Measurements from ENCODE around the gene KIF14. TPM values are rescaled to one million over a fixed set of nuclear protein-coding genes. Genes with fewer than 3 reads are reported as not detected.

The KIF14 gene
- total and polyA plus RNA-seq, 2 of the 8 experiments (the other 6 are each of a cell fraction or from before 2014, with no cell fraction given) = 2.6 to 23.3 TPM

DNA sequence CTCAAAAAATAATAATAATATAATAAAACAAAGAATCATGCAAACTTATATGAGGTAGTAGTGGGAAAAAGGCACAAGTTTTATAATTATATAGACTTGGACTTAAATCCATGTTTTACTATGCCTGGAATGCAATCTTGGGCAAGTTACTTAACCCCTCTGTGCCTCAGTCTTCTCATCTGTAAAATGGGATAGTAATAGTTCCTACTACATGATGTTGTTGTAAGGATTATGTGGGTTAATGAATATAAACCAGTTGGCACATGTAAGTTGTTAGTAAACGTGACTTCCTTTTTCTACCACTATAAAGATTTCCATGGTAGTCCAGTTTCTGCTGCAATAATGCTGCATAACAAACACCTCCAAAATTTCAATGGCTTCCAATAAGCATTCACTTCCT is 10.8 kb upstream of the KIF14 start:
- Histone ChIP-seq H3K4me1 (replicated peaks in 1 of 4; ENCODE audit: control insufficient read depth in 3 of 4, insufficient read depth in 4 of 4, low read length in 3 of 4) (no peaks in the 10 kb centered on the region), H2BK12ac (ENCODE audit: low read depth, low read length) (no peak overlapping the region), H3K14ac (ENCODE audit: insufficient read length) (no peak overlapping the region), H3K9me3 (ENCODE audit: insufficient read depth in 2 of 2, low read depth in 1 of 2, low read length in 1 of 2) (no peaks in the 10 kb centered on the region), H3K4ac (replicated peaks; ENCODE audit: insufficient read length, low read depth, low read length) (no peak overlapping the region), H4K8ac (ENCODE audit: extremely low read depth, insufficient read depth, low read length) (no peak overlapping the region), H3K79me1 (ENCODE audit: low read depth, low read length) (no peaks in the 10 kb centered on the region), H3K27ac (ENCODE audit: low read depth, low read length) (no peak overlapping the region), H3K56ac (replicated peaks; ENCODE audit: insufficient read length, low read depth, low read length) (no peak overlapping the region), H4K20me1 (replicated peaks in 1 of 2; ENCODE audit: control insufficient read depth in 1 of 2, insufficient read depth in 2 of 2, low read length in 2 of 2) (no peaks in the 10 kb centered on the region), H2BK15ac (ENCODE audit: low read length) (no peak overlapping the region), H3K4me2 (ENCODE audit: insufficient read depth in 1 of 2, low read depth in 2 of 2, low read length in 2 of 2) (no peak overlapping the region), H2BK5ac (ENCODE audit: low read depth, low read length) (no peak overlapping the region), H4K5ac (ENCODE audit: insufficient read length, low read depth, low read length) (no peak overlapping the region), H3K9ac (replicated peaks in 1 of 4; ENCODE audit: extremely low read depth in 1 of 4, low read depth in 3 of 4, low read length in 3 of 4) (no peak overlapping the region), H3K36me3 (ENCODE audit: control insufficient read depth in 2 of 4, insufficient read depth in 4 of 4, low read length in 3 of 4) (no peaks in the 10 kb centered on the region), H4K91ac (replicated peaks; ENCODE audit: insufficient read length, low read length) (no peak overlapping the region), H3K23me2 (ENCODE audit: low read depth, low read length) (no peaks in the 10 kb centered on the region), H3K4me3 (ENCODE audit: extremely low read depth in 1 of 4, insufficient read depth in 2 of 4, low read depth in 3 of 4, low read length in 4 of 4) (no peak overlapping the region), H3K18ac (ENCODE audit: extremely low read depth, low read length) (no peak overlapping the region), H3K27me3 (replicated peaks in 1 of 4; ENCODE audit: control insufficient read depth in 3 of 4, extremely low read depth in 1 of 4, insufficient read depth in 3 of 4, low read length in 3 of 4) (no peaks in the 10 kb centered on the region), H2AFZ (ENCODE audit: low read length) (no peak overlapping the region), H2BK20ac (ENCODE audit: low read length) (no peak overlapping the region), H3K23ac (ENCODE audit: insufficient read length) (no peak overlapping the region), H2BK120ac (replicated peaks; ENCODE audit: low read depth, low read length) (no peak overlapping the region), H2AK5ac (ENCODE audit: low read depth, low read length) (no peak overlapping the region), H3K79me2 (ENCODE audit: control insufficient read depth in 1 of 2, insufficient read depth in 2 of 2, low read length in 2 of 2) (no peaks in the 10 kb centered on the region; a peak in 1 of 4 replicates)
- no peak for DNase-seq (ENCODE audit: low read depth in 1 of 2, low spot score in 2 of 2)
- ChIA-PET CTCF (ENCODE audit: partially characterized antibody) (interaction anchor here (0.6 kb wide), 1 partner anchor 21 kb away, joined by 3 read pairs; no protein-coding TSS in a partner anchor), POLR2A (ENCODE audit: partially characterized antibody) (no interaction called here)
- TF ChIP-seq CBX8 (IDR thresholded peaks at IDR 0.05; ENCODE audit: borderline replicate concordance, low read depth, low read length) (no peak), RAD21 (IDR thresholded peaks at IDR 0.05 in 1 of 2, conservative IDR thresholded peaks at IDR 0.05 in 1 of 2; ENCODE audit: low read depth in 2 of 2, low read length in 2 of 2) (no peak), CHD1 (IDR thresholded peaks at IDR 0.05; ENCODE audit: low read depth, low read length) (no peak), BACH1 (IDR thresholded peaks at IDR 0.05; ENCODE audit: low read length) (no peak), YY1 (IDR thresholded peaks at IDR 0.05; ENCODE audit: low read depth, low read length) (no peak)
- no peak for FAIRE-seq
- WGBS, 2 experiments (ENCODE audit: extremely low coverage in 1 of 2, insufficient coverage in 1 of 2, insufficient read length in 1 of 2, insufficient replicate concordance in 2 of 2, low coverage in 1 of 2, low lambda C conversion rate in 2 of 2, missing lambda C conversion rate in 1 of 2) = 86% methylated on average over 1 of the region's 1 CpG; no CpG with 5 or more reads in 1 of the 2 experiments

Measured in H1 (cell line).